ELR (cell line): ENCODE data around the gene MYO7A.

ENCODE experiments used
- DNase-seq: peaks from one replicate; pipeline ENCODE4 v3.0.0-alpha.2; 2015; ENCODE audit warnings: low read depth

Gene MYO7A

GRCh38 chr11:77184136-77184860, 56.3 kb downstream of the MYO7A start:
- no peak for DNase-seq

- no peak for DNase-seq
These were observed 58.3 kb downstream of the MYO7A start for GRCh38 chr11:77186302-77186701.

- DNase-seq: peak; percentile 6
These were observed 59.2 kb downstream of the MYO7A start for GRCh38 chr11:77187111-77187750.

- peak; percentile 79 for DNase-seq
These were observed 60.0 kb downstream of the MYO7A start for GRCh38 chr11:77187776-77188632.

- DNase-seq: no peak
These were observed 60.8 kb downstream of the MYO7A start for GRCh38 chr11:77188633-77189491.

- DNase-seq: no peak
These were observed 61.7 kb downstream of the MYO7A start for GRCh38 chr11:77189588-77190210.

- no peak for DNase-seq
These were observed 62.5 kb downstream of the MYO7A start for GRCh38 chr11:77190331-77191075.

- no peak for DNase-seq
These were observed 63.4 kb downstream of the MYO7A start for GRCh38 chr11:77191429-77191822.

- peak; percentile 58 for DNase-seq
These were observed 63.9 kb downstream of the MYO7A start for GRCh38 chr11:77191823-77192495.

GRCh38 chr11:77193167-77193566, 65.1 kb downstream of the MYO7A start:
- DNase-seq: no peak

GRCh38 chr11:77193911-77194830, 66.1 kb downstream of the MYO7A start:
- DNase-seq: no peak

GRCh38 chr11:77195071-77195755, 67.2 kb downstream of the MYO7A start:
- DNase-seq: no peak

- no peak for DNase-seq
These were observed 68.9 kb downstream of the MYO7A start for GRCh38 chr11:77196961-77197360.

GRCh38 chr11:77197626-77198320, 69.7 kb downstream of the MYO7A start:
- no peak for DNase-seq

GRCh38 chr11:77198440-77198849, 70.4 kb downstream of the MYO7A start:
- DNase-seq: peak; percentile 33

- no peak for DNase-seq
These were observed 71.2 kb downstream of the MYO7A start for GRCh38 chr11:77199137-77199745.
